Ovary (tissue), 3 donors: Measurements from ENCODE around the gene CYP19A1.

ENCODE experiments used
- POLR2A ChIP-seq: fragments of 450-650 bp; IDR thresholded peaks from one replicate; pipeline ENCODE4 v1.6.1; 2017; ENCODE audit warnings: antibody characterized with exemption, mild to moderate bottlenecking, moderate library complexity
- TF ChIP-seq, protein P1 (sequence below), 3 donors: fragments of 450-650 bp in 2 of 3; fragments of 200-600 bp in 1 of 3; IDR thresholded peaks; one replicate each; pipeline versions ENCODE4 v1.5.1 to v1.8.0; 2016 to 2022; ENCODE audit warnings: antibody characterized with exemption in 3 of 3, mild to moderate bottlenecking in 1 of 3
- donor health status: DM: no; HTN: no; CAD: no.

DNA sequence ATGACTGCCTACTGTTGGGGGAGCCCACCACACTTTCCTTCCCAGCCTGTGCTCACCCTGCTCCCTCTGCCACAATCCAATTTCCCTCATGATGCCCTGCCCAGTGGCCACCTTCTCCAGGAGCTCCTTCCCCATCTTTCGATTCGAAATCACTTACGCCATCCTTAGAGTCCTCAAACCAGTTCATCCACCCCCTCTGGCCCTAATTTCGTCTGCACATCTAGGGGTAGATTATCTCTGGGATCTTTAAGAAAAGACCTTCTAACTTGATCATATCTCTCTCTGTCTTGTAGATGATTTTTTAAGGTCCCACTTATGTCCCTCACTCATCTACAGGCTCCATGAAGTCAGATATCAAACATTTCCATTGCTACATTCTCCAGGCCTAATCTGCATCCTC, 17.1 kb downstream of the CYP19A1 start:
- TF ChIP-seq, protein P1, sequence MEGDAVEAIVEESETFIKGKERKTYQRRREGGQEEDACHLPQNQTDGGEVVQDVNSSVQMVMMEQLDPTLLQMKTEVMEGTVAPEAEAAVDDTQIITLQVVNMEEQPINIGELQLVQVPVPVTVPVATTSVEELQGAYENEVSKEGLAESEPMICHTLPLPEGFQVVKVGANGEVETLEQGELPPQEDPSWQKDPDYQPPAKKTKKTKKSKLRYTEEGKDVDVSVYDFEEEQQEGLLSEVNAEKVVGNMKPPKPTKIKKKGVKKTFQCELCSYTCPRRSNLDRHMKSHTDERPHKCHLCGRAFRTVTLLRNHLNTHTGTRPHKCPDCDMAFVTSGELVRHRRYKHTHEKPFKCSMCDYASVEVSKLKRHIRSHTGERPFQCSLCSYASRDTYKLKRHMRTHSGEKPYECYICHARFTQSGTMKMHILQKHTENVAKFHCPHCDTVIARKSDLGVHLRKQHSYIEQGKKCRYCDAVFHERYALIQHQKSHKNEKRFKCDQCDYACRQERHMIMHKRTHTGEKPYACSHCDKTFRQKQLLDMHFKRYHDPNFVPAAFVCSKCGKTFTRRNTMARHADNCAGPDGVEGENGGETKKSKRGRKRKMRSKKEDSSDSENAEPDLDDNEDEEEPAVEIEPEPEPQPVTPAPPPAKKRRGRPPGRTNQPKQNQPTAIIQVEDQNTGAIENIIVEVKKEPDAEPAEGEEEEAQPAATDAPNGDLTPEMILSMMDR (IDR thresholded peaks at IDR 0.05) = no peak
- TF ChIP-seq POLR2A = no peak
